HG03095 (cell line): ENCODE results near the gene GGTLC1.

Experiments
- ATAC-seq: cut with Tn5 transposase; IDR thresholded peaks from one replicate; pipeline ENCODE4 v1.9.1; 2021; ENCODE audit warnings: moderate library complexity; ENCODE audit not compliant: unreplicated experiment

Gene GGTLC1

GRCh38 chr20:23988561-23988960 is at the start of gene GGTLC1:
Gene GGTLC1 (minus strand): TSS chr20:23988779. CDS start chr20:23986611, 2,168 bp downstream.
- ATAC-seq: no peak

GRCh38 chr20:24034820-24035219 is 46.2 kb upstream of the GGTLC1 start:
- ATAC-seq: no peak

GRCh38 chr20:24033565-24033964 is 45.0 kb upstream of the GGTLC1 start:
- ATAC-seq: no peak

- no peak for ATAC-seq
Measured at GRCh38 chr20:24033151-24033550, 44.6 kb upstream of the GGTLC1 start.

GRCh38 chr20:24032400-24032898 is 43.9 kb upstream of the GGTLC1 start:
- no peak for ATAC-seq

GRCh38 chr20:24027229-24027628 is 38.6 kb upstream of the GGTLC1 start:
- ATAC-seq: no peak

GRCh38 chr20:24022621-24023180 is 34.1 kb upstream of the GGTLC1 start:
- no peak for ATAC-seq

- ATAC-seq: no peak
Measured at GRCh38 chr20:24018796-24019195, 30.2 kb upstream of the GGTLC1 start.

GRCh38 chr20:24017458-24017755 is 28.8 kb upstream of the GGTLC1 start:
- no peak for ATAC-seq

GRCh38 chr20:24016607-24017457 is 28.3 kb upstream of the GGTLC1 start:
- no peak for ATAC-seq

- no peak for ATAC-seq
Measured at GRCh38 chr20:24013953-24014352, 25.4 kb upstream of the GGTLC1 start.

- no peak for ATAC-seq
Measured at GRCh38 chr20:24011282-24011681, 22.7 kb upstream of the GGTLC1 start.

- no peak for ATAC-seq
Measured at GRCh38 chr20:24007758-24008157, 19.2 kb upstream of the GGTLC1 start.

- no peak for ATAC-seq
Measured at GRCh38 chr20:24007073-24007595, 18.6 kb upstream of the GGTLC1 start.

- ATAC-seq: no peak
Measured at GRCh38 chr20:24006626-24007025, 18.0 kb upstream of the GGTLC1 start.

GRCh38 chr20:24004471-24004870 is 15.9 kb upstream of the GGTLC1 start:
- ATAC-seq: no peak

- ATAC-seq: no peak
Measured at GRCh38 chr20:24002896-24003295, 14.3 kb upstream of the GGTLC1 start.

- ATAC-seq: no peak
Measured at GRCh38 chr20:24001712-24002405, 13.3 kb upstream of the GGTLC1 start.

GRCh38 chr20:23998844-23999243 is 10.3 kb upstream of the GGTLC1 start:
- no peak for ATAC-seq

GRCh38 chr20:23998392-23998791 is 9.8 kb upstream of the GGTLC1 start:
- ATAC-seq: no peak

GRCh38 chr20:23995905-23996666 is 7.5 kb upstream of the GGTLC1 start:
- ATAC-seq: no peak
